Bone marrow (tissue), 2 donors: Measurements from ENCODE around the gene TNFAIP8L2.
"Not testable (repeated sequence)": the region's sequence is repeated elsewhere in the genome, so short reads cannot be mapped to it uniquely, and the experiment has no call there.

ENCODE experiments used
- DNase-seq, 2 donors: peaks; one replicate each; lab custom pipeline; 2025; lab: John Stamatoyannopoulos, UW

TNFAIP8L2 gene

GRCh38 chr1:151146072-151146411 lies 10.4 kb upstream of the TNFAIP8L2 start:
- no peak for DNase-seq

GRCh38 chr1:151146412-151147131 lies 9.9 kb upstream of the TNFAIP8L2 start, which contains the start of gene SEMA6C:
TSS of gene SEMA6C (minus strand) at chr1:151146631. CDS start at chr1:151142621, 4,010 bp downstream.
- peak; percentile 60 to 80 for DNase-seq

GRCh38 chr1:151147132-151147503 lies 9.3 kb upstream of the TNFAIP8L2 start:
- no peak for DNase-seq

- DNase-seq = no peak
Measured at GRCh38 chr1:151147665-151148064, 8.8 kb upstream of the TNFAIP8L2 start.

GRCh38 chr1:151157067-151157531 lies 650 bp downstream of the TNFAIP8L2 start:
- DNase-seq = peak in 1 of 2 donors; percentile 65

GRCh38 chr1:151158326-151158725 lies 1.9 kb downstream of the TNFAIP8L2 start:
- DNase-seq = no peak

- no peak for DNase-seq
Measured at GRCh38 chr1:151158751-151159251, 2.4 kb downstream of the TNFAIP8L2 start.

- DNase-seq = no peak
Measured at GRCh38 chr1:151159373-151159772, 2.9 kb downstream of the TNFAIP8L2 start.

- no peak for DNase-seq
Measured at GRCh38 chr1:151164732-151165280, 8.4 kb downstream of the TNFAIP8L2 start.

- DNase-seq = no peak
Measured at GRCh38 chr1:151165281-151165737, 8.9 kb downstream of the TNFAIP8L2 start.

GRCh38 chr1:151165738-151166504 lies 9.5 kb downstream of the TNFAIP8L2 start, which contains the start of the genes LYSMD1 and SCNM1:
TSS of gene LYSMD1 (minus strand) at chr1:151165902. CDS start at chr1:151165258, 644 bp downstream.
TSS of gene SCNM1 (plus strand) at chr1:151166144. CDS start at chr1:151166153, 9 bp downstream.
- peak; percentile 85 to 97 for DNase-seq

GRCh38 chr1:151166505-151166956 lies 10.1 kb downstream of the TNFAIP8L2 start:
- DNase-seq = no peak

- no peak for DNase-seq
Measured at GRCh38 chr1:151167116-151167515, 10.7 kb downstream of the TNFAIP8L2 start.

- DNase-seq = no peak
Measured at GRCh38 chr1:151171190-151171589, 14.7 kb downstream of the TNFAIP8L2 start.

- DNase-seq = no peak
Measured at GRCh38 chr1:151175041-151175741, 18.7 kb downstream of the TNFAIP8L2 start.

GRCh38 chr1:151175863-151176262 lies 19.4 kb downstream of the TNFAIP8L2 start, which contains the start of gene TMOD4:
TSS of gene TMOD4 (minus strand) at chr1:151175981. CDS start at chr1:151174875, 1,106 bp downstream.
- DNase-seq = peak in 1 of 2 donors; percentile 51

GRCh38 chr1:151176514-151177045 lies 20.1 kb downstream of the TNFAIP8L2 start:
- no peak for DNase-seq

GRCh38 chr1:151184211-151184610 lies 27.8 kb downstream of the TNFAIP8L2 start:
- DNase-seq = no peak

GRCh38 chr1:151187205-151187604 lies 30.8 kb downstream of the TNFAIP8L2 start:
- DNase-seq = no peak

GRCh38 chr1:151188667-151189066 lies 32.2 kb downstream of the TNFAIP8L2 start:
- DNase-seq = not testable (repeated sequence)
